Medulla oblongata (tissue), 1 donor: ENCODE measurements around the gene DROSHA.
"Not testable (repeated sequence)": the region's sequence is repeated elsewhere in the genome, so short reads cannot be mapped to it uniquely, and the experiment has no call there.

Source experiments
- DNase-seq: peaks from one replicate; pipeline ENCODE4 v3.0.0-alpha.2; 2015; ENCODE audit errors: extremely low spot score

DROSHA gene, protein sequence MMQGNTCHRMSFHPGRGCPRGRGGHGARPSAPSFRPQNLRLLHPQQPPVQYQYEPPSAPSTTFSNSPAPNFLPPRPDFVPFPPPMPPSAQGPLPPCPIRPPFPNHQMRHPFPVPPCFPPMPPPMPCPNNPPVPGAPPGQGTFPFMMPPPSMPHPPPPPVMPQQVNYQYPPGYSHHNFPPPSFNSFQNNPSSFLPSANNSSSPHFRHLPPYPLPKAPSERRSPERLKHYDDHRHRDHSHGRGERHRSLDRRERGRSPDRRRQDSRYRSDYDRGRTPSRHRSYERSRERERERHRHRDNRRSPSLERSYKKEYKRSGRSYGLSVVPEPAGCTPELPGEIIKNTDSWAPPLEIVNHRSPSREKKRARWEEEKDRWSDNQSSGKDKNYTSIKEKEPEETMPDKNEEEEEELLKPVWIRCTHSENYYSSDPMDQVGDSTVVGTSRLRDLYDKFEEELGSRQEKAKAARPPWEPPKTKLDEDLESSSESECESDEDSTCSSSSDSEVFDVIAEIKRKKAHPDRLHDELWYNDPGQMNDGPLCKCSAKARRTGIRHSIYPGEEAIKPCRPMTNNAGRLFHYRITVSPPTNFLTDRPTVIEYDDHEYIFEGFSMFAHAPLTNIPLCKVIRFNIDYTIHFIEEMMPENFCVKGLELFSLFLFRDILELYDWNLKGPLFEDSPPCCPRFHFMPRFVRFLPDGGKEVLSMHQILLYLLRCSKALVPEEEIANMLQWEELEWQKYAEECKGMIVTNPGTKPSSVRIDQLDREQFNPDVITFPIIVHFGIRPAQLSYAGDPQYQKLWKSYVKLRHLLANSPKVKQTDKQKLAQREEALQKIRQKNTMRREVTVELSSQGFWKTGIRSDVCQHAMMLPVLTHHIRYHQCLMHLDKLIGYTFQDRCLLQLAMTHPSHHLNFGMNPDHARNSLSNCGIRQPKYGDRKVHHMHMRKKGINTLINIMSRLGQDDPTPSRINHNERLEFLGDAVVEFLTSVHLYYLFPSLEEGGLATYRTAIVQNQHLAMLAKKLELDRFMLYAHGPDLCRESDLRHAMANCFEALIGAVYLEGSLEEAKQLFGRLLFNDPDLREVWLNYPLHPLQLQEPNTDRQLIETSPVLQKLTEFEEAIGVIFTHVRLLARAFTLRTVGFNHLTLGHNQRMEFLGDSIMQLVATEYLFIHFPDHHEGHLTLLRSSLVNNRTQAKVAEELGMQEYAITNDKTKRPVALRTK (N-terminal part only)

GRCh38 chr5:31531888-31532547 lies at the start of gene DROSHA, which contains the start of gene C5orf22:
TSS of gene DROSHA (minus strand) at chr5:31532093. CDS start at chr5:31529059, 3,034 bp downstream.
TSS of gene C5orf22 (plus strand) at chr5:31532301. CDS start at chr5:31532393, 92 bp downstream.
- DNase-seq: peak; percentile 98

DNA sequence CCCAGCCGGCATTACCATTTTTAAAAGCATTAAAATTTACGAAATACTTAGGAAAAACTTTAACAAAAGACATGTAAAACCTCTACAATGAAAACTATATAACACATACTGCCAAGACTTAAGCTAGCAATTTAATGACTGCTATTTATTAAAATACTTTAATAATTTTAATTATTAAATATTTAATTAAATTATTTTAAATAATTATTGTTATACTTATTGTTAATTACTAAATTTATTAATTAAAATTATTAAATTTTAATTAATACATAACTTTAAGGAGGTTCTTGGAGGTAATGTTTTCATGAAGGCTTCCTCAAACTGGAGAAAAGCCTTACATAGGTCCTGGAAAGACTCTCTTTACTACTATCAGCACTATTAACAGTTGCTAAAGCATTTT lies 47.7 kb upstream of the DROSHA start:
- no peak for DNase-seq

GRCh38 chr5:31577438-31577837 lies 45.5 kb upstream of the DROSHA start:
- no peak for DNase-seq

GRCh38 chr5:31574772-31575171 lies 42.9 kb upstream of the DROSHA start:
- no peak for DNase-seq

DNA sequence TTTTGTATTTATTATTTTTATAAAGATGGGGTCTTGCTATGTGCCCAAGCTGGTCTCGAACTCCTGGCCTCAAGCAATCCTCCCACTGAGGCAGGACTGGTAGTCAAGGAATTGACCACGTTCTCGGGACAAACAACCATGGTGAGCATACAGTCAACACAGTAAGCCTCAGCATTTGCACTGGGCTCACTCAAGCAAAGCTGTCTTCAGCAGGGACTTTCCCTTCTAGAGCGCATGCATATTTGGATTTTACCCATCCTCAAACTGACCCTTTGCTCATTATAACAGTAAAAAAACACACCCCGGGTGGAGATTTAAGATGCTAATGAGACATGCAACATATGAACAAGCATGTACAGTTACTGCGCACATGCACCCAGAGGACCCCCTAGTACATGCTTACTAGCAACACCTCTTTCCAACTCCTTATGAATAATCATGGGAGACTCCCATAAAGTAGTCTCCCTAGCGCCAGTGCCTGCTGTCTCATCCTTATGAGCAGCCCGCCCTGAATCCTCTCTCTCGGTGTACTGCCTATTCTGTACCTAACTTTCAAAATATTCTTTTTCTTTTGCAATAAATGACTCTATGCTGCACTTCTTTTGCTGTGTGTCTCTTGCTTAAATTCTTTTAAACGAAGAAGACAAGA lies 41.7 kb upstream of the DROSHA start:
- no peak for DNase-seq

DNA sequence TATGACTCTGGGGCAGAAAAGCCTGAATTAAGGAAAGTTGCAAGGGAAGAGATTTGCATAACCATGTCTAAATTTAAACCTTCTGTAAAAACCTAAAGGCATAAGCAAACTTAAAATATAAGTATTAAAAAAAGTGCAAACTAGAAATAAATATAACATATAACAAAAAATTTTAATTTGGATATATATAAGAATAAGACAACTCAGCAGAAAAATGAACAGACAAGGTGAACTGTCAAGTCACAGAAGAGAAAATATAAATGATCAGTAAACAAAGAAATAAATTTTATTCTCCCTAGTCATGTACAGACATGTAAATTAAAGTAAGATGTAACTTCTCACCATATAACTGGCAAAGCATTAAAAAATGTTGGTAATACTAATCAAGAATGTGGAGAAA lies 37.2 kb upstream of the DROSHA start:
- DNase-seq: no peak

- no peak for DNase-seq
Measured at GRCh38 chr5:31568302-31568835, 36.5 kb upstream of the DROSHA start.

DNA sequence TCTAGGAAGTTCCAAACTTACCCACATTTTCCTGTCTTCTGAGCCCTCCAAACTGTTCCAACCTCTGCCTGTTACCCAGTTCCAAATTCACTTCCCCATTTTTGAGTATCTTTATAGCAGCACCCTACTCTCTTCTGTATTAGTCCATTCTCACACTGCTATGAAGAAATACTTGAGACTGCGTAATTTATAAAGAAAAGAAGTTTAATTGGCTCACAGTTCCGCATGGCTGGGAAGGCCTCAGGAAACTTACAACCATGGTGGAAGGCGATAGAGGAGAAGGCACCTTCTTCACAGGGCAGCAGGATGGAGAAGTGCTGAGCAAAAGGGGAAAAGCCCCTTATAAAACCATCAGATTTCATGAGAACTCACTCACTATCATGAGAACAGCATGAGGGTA lies 34.5 kb upstream of the DROSHA start:
- DNase-seq: not testable (repeated sequence)

DNA sequence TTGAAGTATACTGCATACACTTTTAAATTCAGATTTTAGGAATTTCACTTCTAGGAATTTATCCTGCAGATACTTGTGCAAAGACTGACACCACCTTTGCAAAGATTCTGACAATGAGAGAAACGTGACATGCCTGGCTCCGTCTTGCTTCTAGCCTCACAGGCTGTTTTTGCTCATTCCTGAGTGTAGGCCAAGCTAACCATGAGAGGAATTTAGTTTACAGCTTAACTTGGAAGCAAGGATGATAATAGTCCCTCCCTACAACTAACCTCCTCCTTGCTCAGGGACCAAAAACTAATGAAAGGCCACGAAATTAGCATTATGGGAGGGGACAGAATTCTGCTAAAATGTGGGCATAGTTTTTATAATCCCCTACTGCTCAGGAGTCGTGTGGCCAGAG lies 31.3 kb upstream of the DROSHA start:
- DNase-seq: no peak

DNA sequence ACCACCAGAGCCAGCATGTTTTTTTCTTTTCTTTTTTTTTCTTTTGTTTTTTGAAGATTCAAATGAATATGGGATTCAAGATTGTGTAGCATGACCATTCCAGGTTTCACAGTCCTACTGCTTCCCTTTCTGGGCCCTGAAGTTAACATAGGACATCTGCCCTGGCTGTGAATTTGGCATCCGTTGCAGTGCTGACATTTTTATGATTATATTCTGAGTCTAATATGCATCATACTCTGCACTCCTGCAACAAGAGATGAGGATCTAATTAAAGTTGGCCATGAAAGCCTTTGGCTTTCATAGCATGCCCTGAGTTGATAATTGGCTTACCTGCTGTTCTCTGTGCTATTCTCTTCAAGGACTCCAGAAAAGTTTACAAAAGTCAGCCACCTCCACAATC lies 30.1 kb upstream of the DROSHA start:
- no peak for DNase-seq

- no peak for DNase-seq
Measured at GRCh38 chr5:31559942-31560341, 28.0 kb upstream of the DROSHA start.

DNA sequence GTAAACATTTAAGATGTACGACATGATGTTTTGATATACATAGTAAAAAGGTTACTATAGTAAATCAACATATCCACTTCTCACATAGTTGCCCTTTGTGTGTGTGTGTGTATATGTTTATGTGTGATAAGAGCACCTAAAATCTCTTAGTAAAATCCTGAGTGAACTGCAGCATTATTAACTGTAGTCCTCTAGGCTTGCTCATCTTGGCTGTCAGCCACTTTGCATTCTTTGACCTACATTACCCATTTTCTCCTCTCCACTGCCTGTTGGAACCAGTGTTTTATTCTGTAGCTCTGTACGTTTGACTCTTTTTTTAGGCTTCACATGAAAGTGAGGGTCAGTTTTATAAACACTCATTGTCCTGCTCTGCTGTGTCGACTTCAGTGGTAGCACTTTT lies 24.6 kb upstream of the DROSHA start:
- DNase-seq: no peak

- no peak for DNase-seq
Measured at GRCh38 chr5:31554552-31554951, 22.7 kb upstream of the DROSHA start.

DNA sequence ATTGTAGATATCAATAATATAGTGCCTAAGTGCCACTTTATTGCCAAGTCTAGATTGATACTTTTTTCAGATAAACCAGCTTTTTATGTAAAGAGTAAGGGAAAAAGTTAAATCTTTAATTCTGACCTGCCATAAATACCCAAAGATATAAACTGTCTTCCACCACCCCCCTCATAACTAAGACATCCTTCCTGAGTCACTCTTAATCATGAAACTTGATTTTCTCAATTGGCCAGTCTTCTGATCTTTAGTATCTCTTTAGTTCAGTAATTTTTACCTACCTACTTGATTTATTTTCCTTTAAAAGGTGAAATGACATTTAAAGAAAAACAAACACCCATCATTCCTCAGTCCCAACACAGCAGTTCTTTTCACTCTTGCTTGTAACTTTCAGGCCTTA lies 22.0 kb upstream of the DROSHA start:
- DNase-seq: no peak

- no peak for DNase-seq
Measured at GRCh38 chr5:31551878-31552277, 20.0 kb upstream of the DROSHA start.

DNA sequence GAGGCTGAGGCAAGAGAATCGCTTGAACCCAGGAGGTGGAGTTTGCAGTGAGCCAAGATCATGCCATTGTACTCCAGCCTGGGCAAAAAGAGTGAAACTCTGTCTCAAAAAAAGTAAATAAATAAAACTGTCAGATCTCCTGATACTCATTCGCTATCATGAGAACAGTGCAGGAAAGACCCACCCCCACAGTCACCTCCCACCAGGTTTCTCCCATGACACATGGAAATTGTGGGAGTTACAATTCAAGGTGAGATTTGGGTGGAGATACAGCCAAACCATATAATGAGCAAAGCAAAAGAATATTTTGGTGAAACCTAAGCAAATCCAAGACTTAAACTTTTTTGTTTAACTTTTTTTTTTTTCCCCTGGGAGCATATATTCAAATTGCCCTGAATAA lies 17.2 kb upstream of the DROSHA start:
- not testable (repeated sequence) for DNase-seq

GRCh38 chr5:31537851-31538250 lies 6.0 kb upstream of the DROSHA start:
- peak; percentile 9 for DNase-seq

DNA sequence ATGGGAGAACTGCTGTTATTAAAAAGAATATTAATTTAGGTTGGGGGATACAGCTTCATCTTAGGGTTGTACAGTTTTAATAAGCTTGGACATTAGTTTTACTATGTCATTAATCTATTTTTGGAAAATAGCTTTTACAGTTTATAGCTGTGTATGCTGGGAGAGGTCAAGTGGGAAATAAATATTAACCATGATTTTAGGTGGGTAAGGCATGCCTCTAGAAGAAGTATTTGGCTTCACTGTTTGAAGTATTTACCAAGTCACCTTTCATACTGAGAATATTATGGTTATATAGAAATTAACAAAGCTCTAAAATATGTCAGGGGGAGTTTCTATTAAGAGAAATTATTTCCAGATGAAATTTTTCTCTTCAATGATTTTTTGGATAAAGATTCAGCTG lies 5.5 kb upstream of the DROSHA start:
- DNase-seq: no peak

DNA sequence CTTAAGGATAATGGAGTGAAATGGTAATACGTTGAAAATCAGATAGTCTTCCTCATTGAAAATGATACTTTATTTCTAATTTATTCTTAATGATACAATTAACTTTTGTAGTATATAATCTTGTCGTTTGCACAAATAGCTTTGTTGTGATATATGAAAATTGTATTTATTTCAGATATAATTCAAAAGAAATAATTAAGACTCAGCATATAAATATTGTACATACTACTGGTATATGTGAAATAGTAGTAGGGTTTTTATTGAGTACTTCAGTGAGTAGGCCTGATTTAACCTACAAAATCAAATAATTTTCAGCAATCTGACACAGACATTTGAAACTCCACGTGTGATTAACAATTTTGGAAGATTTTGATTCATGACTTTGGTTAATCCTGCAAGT lies 5.0 kb upstream of the DROSHA start:
- DNase-seq: no peak

DNA sequence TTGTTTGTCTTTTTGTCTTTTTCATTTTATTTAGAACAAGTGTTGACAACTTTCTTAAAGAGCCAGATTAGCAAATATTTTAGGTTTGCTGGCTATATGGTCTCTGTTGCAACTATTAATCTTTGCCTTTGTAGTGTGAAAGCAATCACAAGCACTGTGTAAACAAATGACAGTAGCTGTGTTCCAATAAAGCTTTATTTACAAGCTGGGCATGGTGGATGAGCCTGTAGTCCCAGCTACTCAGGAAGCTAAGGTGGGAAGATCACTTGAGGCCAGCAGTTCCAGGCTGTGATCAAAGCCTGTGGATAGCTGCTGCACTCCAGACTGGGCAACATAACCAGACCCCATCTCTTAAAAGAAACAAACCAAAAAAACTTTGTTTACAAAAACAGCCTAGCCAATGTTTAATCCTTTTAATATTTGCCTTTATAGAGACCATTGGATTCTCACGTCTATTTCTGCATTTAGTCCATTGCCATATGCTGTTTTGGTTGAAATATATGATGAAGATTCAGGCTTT lies 2.7 kb upstream of the DROSHA start:
- no peak for DNase-seq

- no peak for DNase-seq
Measured at GRCh38 chr5:31531543-31531887, 378 bp downstream of the DROSHA start.
